BE2C (cell line): ENCODE results near the gene ANXA7. TPM values are rescaled to one million over a fixed set of nuclear protein-coding genes. Genes with fewer than 3 reads are reported as not detected.

Experiments used
- DNase-seq: peaks from one replicate; pipeline ENCODE4 v3.0.0-alpha.2; 2020
- H3K27me3 ChIP-seq: fragments of 250-450 bp; sonication (Bioruptor Pico); 2 replicates; pipeline ENCODE4 v1.5.1; 2020; ENCODE audit warnings: mild to moderate bottlenecking
- H3K36me3 ChIP-seq: fragments of 250-450 bp; sonication (Bioruptor Pico); 2 replicates; pipeline ENCODE4 v1.5.1; 2020; ENCODE audit warnings: mild to moderate bottlenecking
- H3K4me1 ChIP-seq: fragments of 250-450 bp; sonication (Bioruptor Pico); 2 replicates; pipeline ENCODE4 v1.5.1; 2020
- H3K4me3 ChIP-seq: 2 replicates; pipeline ENCODE4 v1.5.1; 2011; ENCODE audit warnings: low read depth, low read length
- H3K9me3 ChIP-seq: fragments of 250-450 bp; sonication (Bioruptor Pico); 2 replicates; pipeline ENCODE4 v1.5.1; 2020
- polyA plus RNA-seq: library from polyadenylated mRNA; unstranded; fragments of >200 nt; gene quantifications from one replicate; pipeline ENCODE4 v1.2.1, GENCODE V29; 2012; ENCODE audit warnings: low read depth, missing spikeins; ENCODE audit not compliant: insufficient read length, insufficient read depth
- TF ChIP-seq, protein P1 (sequence below): IDR thresholded peaks from 2 replicates; pipeline ENCODE4 v1.5.1; 2012; ENCODE audit warnings: mild to moderate bottlenecking, low read depth, low read length

ANXA7 gene
- 47.3 TPM for polyA plus RNA-seq

DNA sequence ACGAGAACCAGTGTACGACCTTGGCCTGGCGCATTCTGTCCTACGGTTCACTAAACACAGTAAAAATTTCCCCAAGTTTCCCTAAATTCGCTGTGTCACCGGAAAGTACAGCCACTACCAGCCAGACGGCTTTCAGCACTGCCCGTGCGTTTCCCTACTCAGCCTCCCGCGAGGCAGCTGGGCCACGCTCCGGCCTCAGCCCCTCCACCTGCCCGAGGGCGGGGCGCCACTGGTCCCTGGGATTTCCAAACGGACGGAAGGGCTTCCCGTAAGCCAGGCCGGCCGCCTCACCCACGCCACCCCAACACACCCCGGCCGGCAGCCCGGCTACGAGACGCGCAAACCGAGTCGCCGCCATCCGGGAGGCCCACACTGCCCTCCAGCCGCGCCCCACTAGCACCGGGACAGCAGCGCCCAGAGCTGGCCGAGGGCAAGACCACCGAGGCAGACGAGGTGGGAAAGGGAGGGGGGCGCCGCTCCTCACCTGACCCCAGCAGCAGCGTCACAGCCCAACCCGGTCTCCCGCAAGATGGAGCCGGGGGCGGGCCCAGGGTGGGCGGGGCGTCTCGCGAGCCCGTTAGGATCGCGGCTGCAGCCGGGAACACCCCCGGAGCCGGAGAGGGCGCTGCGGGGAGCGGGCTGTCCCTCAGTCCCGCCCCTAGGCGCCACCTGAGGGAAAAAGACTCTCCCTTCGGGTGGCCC is at the start of gene ANXA7:
ANXA7 (minus strand) TSS at position 531 of the 702 bp plus-strand sequence. CDS start 13,202 bp downstream, outside the sequence.
- no peaks in the 10 kb centered on the region; the same call in 1 of the 2 replicates for H3K4me1 ChIP-seq
- no peaks in the 10 kb centered on the region for H3K9me3 ChIP-seq
- H3K36me3 ChIP-seq, result no peaks in the 10 kb centered on the region
- peak; percentile 96 for DNase-seq
- peak within 1 kb of the TSS; percentile 95 for H3K4me3 ChIP-seq
- no peaks in the 10 kb centered on the region for H3K27me3 ChIP-seq
- TF ChIP-seq, protein P1, sequence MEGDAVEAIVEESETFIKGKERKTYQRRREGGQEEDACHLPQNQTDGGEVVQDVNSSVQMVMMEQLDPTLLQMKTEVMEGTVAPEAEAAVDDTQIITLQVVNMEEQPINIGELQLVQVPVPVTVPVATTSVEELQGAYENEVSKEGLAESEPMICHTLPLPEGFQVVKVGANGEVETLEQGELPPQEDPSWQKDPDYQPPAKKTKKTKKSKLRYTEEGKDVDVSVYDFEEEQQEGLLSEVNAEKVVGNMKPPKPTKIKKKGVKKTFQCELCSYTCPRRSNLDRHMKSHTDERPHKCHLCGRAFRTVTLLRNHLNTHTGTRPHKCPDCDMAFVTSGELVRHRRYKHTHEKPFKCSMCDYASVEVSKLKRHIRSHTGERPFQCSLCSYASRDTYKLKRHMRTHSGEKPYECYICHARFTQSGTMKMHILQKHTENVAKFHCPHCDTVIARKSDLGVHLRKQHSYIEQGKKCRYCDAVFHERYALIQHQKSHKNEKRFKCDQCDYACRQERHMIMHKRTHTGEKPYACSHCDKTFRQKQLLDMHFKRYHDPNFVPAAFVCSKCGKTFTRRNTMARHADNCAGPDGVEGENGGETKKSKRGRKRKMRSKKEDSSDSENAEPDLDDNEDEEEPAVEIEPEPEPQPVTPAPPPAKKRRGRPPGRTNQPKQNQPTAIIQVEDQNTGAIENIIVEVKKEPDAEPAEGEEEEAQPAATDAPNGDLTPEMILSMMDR, result no peak

DNA sequence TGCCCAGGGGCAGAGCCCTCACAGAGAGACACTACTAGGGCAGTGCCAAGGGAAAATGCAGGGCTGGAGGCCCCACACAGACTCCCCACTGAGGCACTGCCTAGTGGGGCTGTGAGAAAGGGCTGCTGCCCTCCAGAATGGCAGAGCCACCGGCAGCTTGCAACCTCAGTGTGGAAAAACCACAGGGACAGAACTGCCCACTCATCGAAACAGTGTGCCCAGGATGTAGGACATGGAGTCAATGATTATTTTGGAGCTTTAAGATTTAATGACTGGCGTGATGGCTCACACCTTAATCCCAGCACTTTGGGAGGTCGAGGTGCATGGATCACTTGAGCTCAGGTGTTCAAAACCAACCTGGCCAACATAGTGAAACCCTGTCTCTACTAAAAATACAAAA is 47.0 kb upstream of the ANXA7 start:
- H3K9me3 ChIP-seq, result no peaks in the 10 kb centered on the region
- no peak for DNase-seq
- H3K36me3 ChIP-seq, result no peaks in the 10 kb centered on the region; the same call in 1 of the 2 replicates
- H3K4me3 ChIP-seq, result no peak overlapping the region
- no peaks in the 10 kb centered on the region for H3K27me3 ChIP-seq
- TF ChIP-seq, protein P1, result no peak
- no peaks in the 10 kb centered on the region for H3K4me1 ChIP-seq

GRCh38 chr10:73459683-73460314 is 45.9 kb upstream of the ANXA7 start:
- no peak for DNase-seq
- H3K4me3 ChIP-seq, result no peak overlapping the region
- no peaks in the 10 kb centered on the region; the same call in 1 of the 2 replicates for H3K36me3 ChIP-seq
- H3K27me3 ChIP-seq, result no peaks in the 10 kb centered on the region
- H3K4me1 ChIP-seq, result no peaks in the 10 kb centered on the region
- TF ChIP-seq, protein P1, result no peak
- no peaks in the 10 kb centered on the region for H3K9me3 ChIP-seq

DNA sequence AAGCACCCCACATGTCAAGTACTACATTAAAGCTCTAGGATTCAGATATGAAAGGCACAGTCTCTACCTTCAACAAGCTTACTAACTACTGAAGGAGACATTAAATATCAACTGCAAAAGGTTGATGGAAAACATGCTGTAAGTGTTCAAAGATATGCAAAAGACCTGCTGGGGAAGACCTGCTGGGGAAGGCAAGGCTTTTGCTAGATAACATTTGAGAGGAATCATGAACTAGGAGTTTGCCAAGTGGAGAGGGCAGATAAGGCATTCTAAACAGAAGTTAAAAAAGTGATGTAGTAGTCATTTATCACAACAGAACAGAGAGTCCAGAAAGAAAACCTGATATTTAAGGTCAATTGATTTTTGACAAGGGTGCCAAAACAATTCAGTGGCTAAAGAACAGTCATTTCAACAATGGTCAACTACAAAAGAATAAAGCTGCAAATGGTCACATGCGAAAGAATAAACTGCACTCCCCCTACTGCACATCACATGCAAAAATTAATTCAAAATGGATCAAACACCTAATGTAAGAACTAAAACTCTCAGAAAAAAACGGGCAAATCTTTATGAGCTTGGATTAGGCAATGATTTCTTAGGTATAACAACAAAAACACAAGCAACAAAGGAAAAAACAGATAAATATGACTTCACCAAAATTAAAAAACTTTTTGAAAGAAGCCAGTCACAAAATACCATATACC is 42.5 kb upstream of the ANXA7 start:
- Histone ChIP-seq H3K27me3 (no peaks in the 10 kb centered on the region), H3K9me3 (no peaks in the 10 kb centered on the region), H3K4me3 (no peak overlapping the region), H3K36me3 (no peaks in the 10 kb centered on the region), H3K4me1 (no peaks in the 10 kb centered on the region)
- no peak for DNase-seq
- TF ChIP-seq, protein P1, result no peak

- no peak for DNase-seq
- H3K27me3 ChIP-seq, result no peaks in the 10 kb centered on the region
- TF ChIP-seq, protein P1, result no peak
Measured at GRCh38 chr10:73449113-73449512, 35.3 kb upstream of the ANXA7 start.

DNA sequence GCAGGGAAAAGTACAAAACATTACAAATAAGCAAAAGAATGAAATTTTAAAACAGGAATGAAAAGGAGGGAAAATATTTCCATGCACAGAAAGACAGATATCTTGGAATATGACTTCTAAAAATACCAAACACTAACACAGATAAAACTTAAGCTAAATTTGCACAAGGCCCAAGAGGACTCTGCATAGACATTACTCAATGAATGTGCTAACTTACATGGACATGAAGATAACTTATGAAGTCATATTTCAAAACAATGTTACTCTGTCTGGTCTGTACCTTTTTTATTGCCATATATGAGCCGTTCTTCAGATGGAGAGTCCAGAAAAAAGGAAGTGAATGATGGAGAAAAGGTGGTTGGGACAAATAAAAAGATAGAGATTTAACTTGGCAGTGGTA is 34.5 kb upstream of the ANXA7 start:
- no peaks in the 10 kb centered on the region for H3K27me3 ChIP-seq

More at GRCh38 chr10:73449113-73449512, 35.3 kb upstream of the ANXA7 start:
- no peaks in the 10 kb centered on the region for H3K36me3 ChIP-seq
- no peak overlapping the region for H3K4me3 ChIP-seq
- H3K9me3 ChIP-seq, result no peaks in the 10 kb centered on the region
- H3K4me1 ChIP-seq, result no peaks in the 10 kb centered on the region

More for the DNA sequence above, 34.5 kb upstream of the ANXA7 start:
- Histone ChIP-seq H3K36me3 (no peaks in the 10 kb centered on the region), H3K4me3 (no peak overlapping the region), H3K4me1 (no peaks in the 10 kb centered on the region), H3K9me3 (no peaks in the 10 kb centered on the region)
- TF ChIP-seq, protein P1, result no peak
- DNase-seq, result no peak
